ENCODE data around the gene SPTLC2. TPM values are rescaled to one million over a fixed set of nuclear protein-coding genes. Genes with fewer than 3 reads are reported as not detected.

The SPTLC2 gene
- total RNA-seq, 1 experiment from 2014 or later: 44.7 TPM

DNA sequence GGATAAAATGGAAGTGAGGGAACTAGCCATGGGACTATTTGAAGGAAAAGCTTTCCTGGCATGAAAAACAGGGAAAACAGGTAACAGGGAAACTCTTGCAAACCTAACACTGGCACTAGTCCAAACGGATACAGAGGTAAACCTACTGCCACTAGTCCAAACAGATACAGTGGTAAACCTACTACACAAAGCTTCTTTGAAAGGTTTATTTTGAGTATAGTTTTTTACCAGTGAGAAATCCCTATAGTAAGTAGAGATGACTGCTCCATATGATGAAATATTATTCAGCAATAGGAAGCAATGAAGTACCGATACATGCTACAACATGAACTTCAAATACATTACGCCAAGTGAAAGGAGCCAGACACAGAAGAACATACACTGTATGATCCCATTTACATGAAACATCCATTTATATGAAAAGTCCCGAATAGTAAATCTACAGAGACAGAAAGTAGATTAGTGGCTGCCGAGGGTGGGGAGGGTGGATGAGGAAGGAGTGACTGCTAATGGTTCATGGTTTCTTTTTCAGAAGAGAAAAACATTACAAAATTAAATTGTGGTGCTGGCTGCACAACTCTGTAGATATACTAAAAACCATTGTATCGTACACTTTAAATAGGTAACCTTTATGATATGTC is 25.5 kb downstream of the SPTLC2 start:
- peaks cover 0 to 15% of the 10 kb centered on the region in 2 experiments; a peak in 2 of 4 replicates for H3K4me1 ChIP-seq (ENCODE audit: control insufficient read depth in 1 of 2, insufficient read depth in 2 of 2, low read length in 2 of 2)
- BruUV-seq (replicated peaks): no TSS peak
- no peak overlapping the region for H3K4me3 ChIP-seq (replicated peaks in 1 of 2; ENCODE audit: low read depth in 1 of 2, low read length in 2 of 2)
- DNase-seq (ENCODE audit: low read depth, low spot score): no peak
- no peak overlapping the region for H3K9ac ChIP-seq (ENCODE audit: low read length)
- no peaks in the 10 kb centered on the region for H4K20me1 ChIP-seq (ENCODE audit: insufficient read depth)
- H3K9me3 ChIP-seq (ENCODE audit: control insufficient read depth in 1 of 2, insufficient read depth in 1 of 2, low read depth in 1 of 2, low read length in 2 of 2): no peaks in the 10 kb centered on the region
- ATAC-seq: no peak
- no peak overlapping the region for H2AFZ ChIP-seq (ENCODE audit: low read depth, low read length, poor library complexity, severe bottlenecking)
- intact Hi-C loops (cut with micrococcal nuclease): no loop called here
- H3K79me2 ChIP-seq (ENCODE audit: insufficient read depth, low read length): peaks cover 72% of the 10 kb centered on the region
- H3K36me3 ChIP-seq (ENCODE audit: control insufficient read depth in 1 of 2, insufficient read depth in 2 of 2, low read length in 2 of 2): peaks cover 0 to 7% of the 10 kb centered on the region in 2 experiments; a peak in 2 of 4 replicates
- no peak overlapping the region for H3K4me2 ChIP-seq (ENCODE audit: low read length)
- RAD21 ChIA-PET (ENCODE audit: low non-redundant PET in 1 of 2, low total read pairs in 2 of 2, uncharacterized antibody in 2 of 2, unreplicated experiment in 2 of 2): no interaction called here
- H3K9me2 ChIP-seq (ENCODE audit: insufficient read depth): no peaks in the 10 kb centered on the region
- POLR2A ChIA-PET: no interaction called here
- CTCF ChIA-PET: no interaction called here
- no peak for TF ChIP-seq EGR1 (IDR thresholded peaks at IDR 0.05; ENCODE audit: low read depth)
- no peak for TF ChIP-seq JUND (IDR thresholded peaks at IDR 0.05)
- TF ChIP-seq, protein P1, sequence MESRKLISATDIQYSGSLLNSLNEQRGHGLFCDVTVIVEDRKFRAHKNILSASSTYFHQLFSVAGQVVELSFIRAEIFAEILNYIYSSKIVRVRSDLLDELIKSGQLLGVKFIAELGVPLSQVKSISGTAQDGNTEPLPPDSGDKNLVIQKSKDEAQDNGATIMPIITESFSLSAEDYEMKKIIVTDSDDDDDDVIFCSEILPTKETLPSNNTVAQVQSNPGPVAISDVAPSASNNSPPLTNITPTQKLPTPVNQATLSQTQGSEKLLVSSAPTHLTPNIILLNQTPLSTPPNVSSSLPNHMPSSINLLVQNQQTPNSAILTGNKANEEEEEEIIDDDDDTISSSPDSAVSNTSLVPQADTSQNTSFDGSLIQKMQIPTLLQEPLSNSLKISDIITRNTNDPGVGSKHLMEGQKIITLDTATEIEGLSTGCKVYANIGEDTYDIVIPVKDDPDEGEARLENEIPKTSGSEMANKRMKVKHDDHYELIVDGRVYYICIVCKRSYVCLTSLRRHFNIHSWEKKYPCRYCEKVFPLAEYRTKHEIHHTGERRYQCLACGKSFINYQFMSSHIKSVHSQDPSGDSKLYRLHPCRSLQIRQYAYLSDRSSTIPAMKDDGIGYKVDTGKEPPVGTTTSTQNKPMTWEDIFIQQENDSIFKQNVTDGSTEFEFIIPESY (IDR thresholded peaks at IDR 0.05; ENCODE audit: extremely low read depth, insufficient replicate concordance, low read length): no peak
- TF ChIP-seq, protein P2, sequence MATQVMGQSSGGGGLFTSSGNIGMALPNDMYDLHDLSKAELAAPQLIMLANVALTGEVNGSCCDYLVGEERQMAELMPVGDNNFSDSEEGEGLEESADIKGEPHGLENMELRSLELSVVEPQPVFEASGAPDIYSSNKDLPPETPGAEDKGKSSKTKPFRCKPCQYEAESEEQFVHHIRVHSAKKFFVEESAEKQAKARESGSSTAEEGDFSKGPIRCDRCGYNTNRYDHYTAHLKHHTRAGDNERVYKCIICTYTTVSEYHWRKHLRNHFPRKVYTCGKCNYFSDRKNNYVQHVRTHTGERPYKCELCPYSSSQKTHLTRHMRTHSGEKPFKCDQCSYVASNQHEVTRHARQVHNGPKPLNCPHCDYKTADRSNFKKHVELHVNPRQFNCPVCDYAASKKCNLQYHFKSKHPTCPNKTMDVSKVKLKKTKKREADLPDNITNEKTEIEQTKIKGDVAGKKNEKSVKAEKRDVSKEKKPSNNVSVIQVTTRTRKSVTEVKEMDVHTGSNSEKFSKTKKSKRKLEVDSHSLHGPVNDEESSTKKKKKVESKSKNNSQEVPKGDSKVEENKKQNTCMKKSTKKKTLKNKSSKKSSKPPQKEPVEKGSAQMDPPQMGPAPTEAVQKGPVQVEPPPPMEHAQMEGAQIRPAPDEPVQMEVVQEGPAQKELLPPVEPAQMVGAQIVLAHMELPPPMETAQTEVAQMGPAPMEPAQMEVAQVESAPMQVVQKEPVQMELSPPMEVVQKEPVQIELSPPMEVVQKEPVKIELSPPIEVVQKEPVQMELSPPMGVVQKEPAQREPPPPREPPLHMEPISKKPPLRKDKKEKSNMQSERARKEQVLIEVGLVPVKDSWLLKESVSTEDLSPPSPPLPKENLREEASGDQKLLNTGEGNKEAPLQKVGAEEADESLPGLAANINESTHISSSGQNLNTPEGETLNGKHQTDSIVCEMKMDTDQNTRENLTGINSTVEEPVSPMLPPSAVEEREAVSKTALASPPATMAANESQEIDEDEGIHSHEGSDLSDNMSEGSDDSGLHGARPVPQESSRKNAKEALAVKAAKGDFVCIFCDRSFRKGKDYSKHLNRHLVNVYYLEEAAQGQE (IDR thresholded peaks at IDR 0.05; ENCODE audit: low read depth): no peak
- no peak for TF ChIP-seq SRF (IDR thresholded peaks at IDR 0.05; ENCODE audit: low read depth)
- TF ChIP-seq SP1 (IDR thresholded peaks at IDR 0.05; ENCODE audit: low read depth): no peak
- no peak for TF ChIP-seq CBX3 (IDR thresholded peaks at IDR 0.05; ENCODE audit: low read depth)
- TF ChIP-seq FOSL1 (IDR thresholded peaks at IDR 0.05; ENCODE audit: low read depth): no peak
- TF ChIP-seq, protein P3, sequence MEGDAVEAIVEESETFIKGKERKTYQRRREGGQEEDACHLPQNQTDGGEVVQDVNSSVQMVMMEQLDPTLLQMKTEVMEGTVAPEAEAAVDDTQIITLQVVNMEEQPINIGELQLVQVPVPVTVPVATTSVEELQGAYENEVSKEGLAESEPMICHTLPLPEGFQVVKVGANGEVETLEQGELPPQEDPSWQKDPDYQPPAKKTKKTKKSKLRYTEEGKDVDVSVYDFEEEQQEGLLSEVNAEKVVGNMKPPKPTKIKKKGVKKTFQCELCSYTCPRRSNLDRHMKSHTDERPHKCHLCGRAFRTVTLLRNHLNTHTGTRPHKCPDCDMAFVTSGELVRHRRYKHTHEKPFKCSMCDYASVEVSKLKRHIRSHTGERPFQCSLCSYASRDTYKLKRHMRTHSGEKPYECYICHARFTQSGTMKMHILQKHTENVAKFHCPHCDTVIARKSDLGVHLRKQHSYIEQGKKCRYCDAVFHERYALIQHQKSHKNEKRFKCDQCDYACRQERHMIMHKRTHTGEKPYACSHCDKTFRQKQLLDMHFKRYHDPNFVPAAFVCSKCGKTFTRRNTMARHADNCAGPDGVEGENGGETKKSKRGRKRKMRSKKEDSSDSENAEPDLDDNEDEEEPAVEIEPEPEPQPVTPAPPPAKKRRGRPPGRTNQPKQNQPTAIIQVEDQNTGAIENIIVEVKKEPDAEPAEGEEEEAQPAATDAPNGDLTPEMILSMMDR (IDR thresholded peaks at IDR 0.05 in 2 of 3, conservative IDR thresholded peaks at IDR 0.05 in 1 of 3; ENCODE audit: borderline replicate concordance in 1 of 3, insufficient read depth in 1 of 3, low read depth in 2 of 3, low read length in 2 of 3): no peak
- no peak for TF ChIP-seq YY1 (IDR thresholded peaks at IDR 0.05; ENCODE audit: extremely low read depth, insufficient replicate concordance, low read depth, low read length)
- TF ChIP-seq CEBPB (IDR thresholded peaks at IDR 0.05; ENCODE audit: low read depth): no peak
- TF ChIP-seq, protein P4, sequence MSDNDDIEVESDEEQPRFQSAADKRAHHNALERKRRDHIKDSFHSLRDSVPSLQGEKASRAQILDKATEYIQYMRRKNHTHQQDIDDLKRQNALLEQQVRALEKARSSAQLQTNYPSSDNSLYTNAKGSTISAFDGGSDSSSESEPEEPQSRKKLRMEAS (IDR thresholded peaks at IDR 0.05): no peak
- no peak for TF ChIP-seq POLR2AphosphoS5 (IDR thresholded peaks at IDR 0.05; ENCODE audit: low read depth, low read length)
- H3K27ac ChIP-seq (ENCODE audit: low read depth, low read length): no peak overlapping the region
- no peaks in the 10 kb centered on the region for H3K27me3 ChIP-seq (ENCODE audit: insufficient read depth, low read length)
